ENCODE measurements around the gene NKX6-2.

The NKX6-2 gene

GRCh38 chr10:132811891-132812481 lies 26.0 kb upstream of the NKX6-2 start:
- Histone ChIP-seq H3K9ac (ENCODE audit: low read depth, low read length) (no peak overlapping the region), H3K27me3 (ENCODE audit: control insufficient read depth, insufficient read depth, low read length) (peaks cover 12% of the 10 kb centered on the region), H3K4me3 (ENCODE audit: low read length) (no peak overlapping the region), H3K36me3 (ENCODE audit: insufficient read depth, low read length) (no peaks in the 10 kb centered on the region), H3K4me1 (ENCODE audit: control insufficient read depth, insufficient read depth, low read length) (no peaks in the 10 kb centered on the region), H3K4me2 (ENCODE audit: low read length) (no peak overlapping the region), H3K9me3 (replicated peaks; ENCODE audit: low read length) (no peaks in the 10 kb centered on the region)

DNA sequence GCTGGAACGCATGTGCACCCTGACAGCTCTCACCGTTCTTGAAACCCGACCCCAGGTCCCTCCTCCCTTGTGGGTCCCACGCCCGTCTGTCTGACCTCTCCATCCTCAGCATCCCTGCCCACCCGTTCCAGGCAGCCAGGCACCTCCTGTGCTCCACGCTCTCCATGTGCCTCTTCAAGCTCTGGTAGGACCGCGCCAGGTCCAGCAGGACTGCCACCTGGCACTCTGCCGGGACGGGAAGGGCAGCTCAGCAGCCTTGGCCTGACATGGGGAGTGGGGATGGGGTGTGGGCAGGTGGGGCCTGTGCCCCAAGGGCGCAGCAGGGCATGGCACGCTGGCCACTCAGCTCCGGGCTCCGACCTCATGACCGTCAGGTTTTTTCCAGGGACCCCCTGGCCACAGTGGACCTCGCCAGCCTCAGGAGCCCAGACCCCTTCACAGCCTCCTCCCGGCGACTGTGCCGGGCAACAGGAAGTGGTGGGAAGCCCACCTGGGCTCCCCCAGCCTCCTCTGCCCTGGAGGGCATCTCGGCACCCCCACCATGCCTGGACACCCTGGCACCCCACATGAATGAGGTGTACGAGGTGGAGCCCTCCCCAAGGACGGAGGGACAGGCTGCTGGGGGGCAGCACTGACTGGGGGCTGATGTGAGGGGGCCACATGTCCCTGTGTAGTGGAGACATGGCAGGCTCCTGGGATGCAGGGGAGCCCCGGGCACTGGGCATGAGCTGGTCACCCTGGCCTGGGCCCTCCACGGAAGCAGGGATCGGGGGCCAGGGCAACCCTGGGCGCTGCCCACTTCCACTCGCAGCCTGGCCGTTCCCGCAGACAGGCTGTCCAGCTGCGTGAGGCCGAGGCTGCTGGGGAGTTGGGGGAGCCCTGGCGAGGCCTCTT lies 25.1 kb upstream of the NKX6-2 start:
- Histone ChIP-seq H3K4me3 (ENCODE audit: low read length) (no peak overlapping the region), H3K36me3 (ENCODE audit: insufficient read depth, low read length) (no peaks in the 10 kb centered on the region), H3K9me3 (replicated peaks; ENCODE audit: low read length) (no peaks in the 10 kb centered on the region), H3K9ac (ENCODE audit: low read depth, low read length) (no peak overlapping the region), H3K4me1 (ENCODE audit: control insufficient read depth, insufficient read depth, low read length) (no peaks in the 10 kb centered on the region), H3K27me3 (ENCODE audit: control insufficient read depth, insufficient read depth, low read length) (peaks cover 11% of the 10 kb centered on the region), H3K4me2 (ENCODE audit: low read length) (no peak overlapping the region)

- Histone ChIP-seq H3K9ac (ENCODE audit: low read depth, low read length) (no peak overlapping the region), H3K9me3 (replicated peaks; ENCODE audit: low read length) (no peaks in the 10 kb centered on the region), H3K4me3 (ENCODE audit: low read length) (no peak overlapping the region), H3K4me2 (ENCODE audit: low read length) (no peak overlapping the region), H3K4me1 (ENCODE audit: control insufficient read depth, insufficient read depth, low read length) (no peaks in the 10 kb centered on the region), H3K36me3 (ENCODE audit: insufficient read depth, low read length) (no peaks in the 10 kb centered on the region), H3K27me3 (ENCODE audit: control insufficient read depth, insufficient read depth, low read length) (peaks cover 10% of the 10 kb centered on the region)
Measured at GRCh38 chr10:132810141-132810806, 24.3 kb upstream of the NKX6-2 start.

DNA sequence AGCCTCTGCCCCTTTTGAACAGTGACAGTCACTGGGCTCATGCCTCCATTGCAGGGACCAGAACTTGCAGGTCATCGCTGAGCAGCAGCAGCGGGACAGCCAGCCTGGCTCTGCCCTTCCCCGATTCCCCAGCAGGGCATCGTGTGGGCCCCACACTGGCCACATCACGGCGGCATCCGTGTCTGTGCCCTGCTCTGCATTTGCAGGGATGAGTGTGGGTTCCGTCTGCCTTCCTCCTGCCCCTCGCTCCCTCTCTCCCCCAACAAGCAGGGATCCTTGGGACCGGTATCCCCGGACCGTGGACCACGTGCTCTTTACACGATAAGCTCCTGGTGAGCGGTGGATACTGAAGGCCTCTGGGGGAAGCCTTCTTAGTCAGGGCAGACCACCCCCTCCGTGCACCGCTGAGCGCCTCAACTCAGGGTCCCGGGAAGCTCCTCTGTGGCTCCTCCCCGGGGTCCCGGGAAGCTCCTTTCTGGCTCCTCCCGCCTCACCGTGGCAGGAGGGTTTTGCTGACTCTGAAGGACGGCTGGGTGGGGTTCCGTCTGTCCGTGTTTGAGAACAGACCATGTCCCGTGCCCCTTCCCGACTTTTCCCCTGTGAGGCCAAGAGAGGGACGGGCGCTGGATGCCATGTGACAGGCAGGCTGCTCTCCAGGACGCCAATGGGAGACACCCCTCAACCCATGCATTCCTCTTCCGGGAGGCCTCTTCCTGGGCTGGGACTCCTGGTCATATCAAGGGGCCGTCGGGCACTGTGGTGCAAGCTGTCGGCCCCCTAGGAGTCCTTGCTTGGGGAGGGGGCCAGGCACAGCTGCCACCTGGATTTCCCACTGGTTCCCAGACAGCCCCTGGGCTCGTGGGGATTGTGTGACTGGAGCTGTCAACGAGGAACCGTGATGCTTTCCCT lies 23.5 kb upstream of the NKX6-2 start:
- Histone ChIP-seq H3K36me3 (ENCODE audit: insufficient read depth, low read length) (no peaks in the 10 kb centered on the region), H3K4me3 (ENCODE audit: low read length) (no peak overlapping the region), H3K4me2 (ENCODE audit: low read length) (no peak overlapping the region), H3K27me3 (ENCODE audit: control insufficient read depth, insufficient read depth, low read length) (peaks cover 3% of the 10 kb centered on the region), H3K4me1 (ENCODE audit: control insufficient read depth, insufficient read depth, low read length) (no peaks in the 10 kb centered on the region), H3K9me3 (replicated peaks; ENCODE audit: low read length) (no peaks in the 10 kb centered on the region), H3K9ac (ENCODE audit: low read depth, low read length) (no peak overlapping the region)

GRCh38 chr10:132808383-132809231 lies 22.7 kb upstream of the NKX6-2 start:
- Histone ChIP-seq H3K9me3 (replicated peaks; ENCODE audit: low read length) (no peaks in the 10 kb centered on the region), H3K27me3 (ENCODE audit: control insufficient read depth, insufficient read depth, low read length) (peaks cover 3% of the 10 kb centered on the region), H3K4me1 (ENCODE audit: control insufficient read depth, insufficient read depth, low read length) (no peaks in the 10 kb centered on the region), H3K9ac (ENCODE audit: low read depth, low read length) (no peak overlapping the region), H3K4me3 (ENCODE audit: low read length) (no peak overlapping the region), H3K36me3 (ENCODE audit: insufficient read depth, low read length) (no peaks in the 10 kb centered on the region), H3K4me2 (ENCODE audit: low read length) (no peak overlapping the region)

DNA sequence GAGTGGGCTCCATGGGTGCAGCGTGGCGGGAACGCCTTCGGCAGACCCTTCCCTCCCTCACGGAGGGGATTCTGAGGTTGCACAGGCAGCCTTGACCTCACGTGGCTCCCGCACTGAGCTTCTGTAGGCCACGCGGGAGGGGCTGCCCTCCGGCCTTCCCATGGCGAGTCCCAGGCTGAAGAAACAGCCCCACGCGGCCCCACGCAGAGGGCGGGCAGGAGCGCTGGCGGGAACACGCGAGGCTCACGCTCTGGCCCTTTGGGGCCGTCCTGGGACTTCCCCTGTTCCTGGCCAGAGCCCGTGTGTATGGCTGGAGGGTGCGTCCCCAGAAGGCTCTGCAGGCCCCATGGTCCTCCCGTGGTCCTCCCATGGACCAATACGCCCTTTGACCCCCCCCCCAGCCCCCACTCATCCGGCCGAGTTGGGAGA lies 21.7 kb upstream of the NKX6-2 start:
- Histone ChIP-seq H3K4me3 (ENCODE audit: low read length) (no peak overlapping the region), H3K36me3 (ENCODE audit: insufficient read depth, low read length) (no peaks in the 10 kb centered on the region), H3K4me2 (ENCODE audit: low read length) (no peak overlapping the region), H3K9ac (ENCODE audit: low read depth, low read length) (no peak overlapping the region), H3K9me3 (replicated peaks; ENCODE audit: low read length) (no peaks in the 10 kb centered on the region), H3K4me1 (ENCODE audit: control insufficient read depth, insufficient read depth, low read length) (no peaks in the 10 kb centered on the region), H3K27me3 (ENCODE audit: control insufficient read depth, insufficient read depth, low read length) (peaks cover 3% of the 10 kb centered on the region)

DNA sequence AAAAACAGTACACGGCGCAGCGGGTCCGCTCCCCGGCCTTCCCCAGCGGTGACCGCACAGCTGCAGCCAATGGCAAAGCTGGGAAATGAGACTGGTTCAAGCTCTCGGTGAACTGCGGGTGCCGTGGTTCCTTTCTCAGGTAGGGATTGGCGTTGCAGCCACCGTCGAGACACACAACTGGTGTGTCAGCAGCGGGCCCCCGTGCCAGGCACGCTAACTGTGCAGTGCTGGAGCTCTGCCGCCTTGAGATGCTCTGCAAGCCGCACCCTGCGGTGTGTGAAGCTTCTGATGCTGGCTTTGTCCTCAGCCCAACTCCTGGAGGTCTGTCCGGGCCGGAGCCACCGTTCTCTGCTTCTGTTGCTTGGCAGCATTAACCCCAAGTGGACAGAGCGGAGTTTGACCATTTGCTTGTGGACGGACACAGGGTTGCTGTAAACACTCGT lies 20.6 kb upstream of the NKX6-2 start:
- Histone ChIP-seq H3K27me3 (ENCODE audit: control insufficient read depth, insufficient read depth, low read length) (peaks cover 3% of the 10 kb centered on the region), H3K4me1 (ENCODE audit: control insufficient read depth, insufficient read depth, low read length) (no peaks in the 10 kb centered on the region), H3K36me3 (ENCODE audit: insufficient read depth, low read length) (no peaks in the 10 kb centered on the region), H3K4me3 (ENCODE audit: low read length) (no peak overlapping the region), H3K9ac (ENCODE audit: low read depth, low read length) (no peak overlapping the region), H3K9me3 (replicated peaks; ENCODE audit: low read length) (no peaks in the 10 kb centered on the region), H3K4me2 (ENCODE audit: low read length) (no peak overlapping the region)

DNA sequence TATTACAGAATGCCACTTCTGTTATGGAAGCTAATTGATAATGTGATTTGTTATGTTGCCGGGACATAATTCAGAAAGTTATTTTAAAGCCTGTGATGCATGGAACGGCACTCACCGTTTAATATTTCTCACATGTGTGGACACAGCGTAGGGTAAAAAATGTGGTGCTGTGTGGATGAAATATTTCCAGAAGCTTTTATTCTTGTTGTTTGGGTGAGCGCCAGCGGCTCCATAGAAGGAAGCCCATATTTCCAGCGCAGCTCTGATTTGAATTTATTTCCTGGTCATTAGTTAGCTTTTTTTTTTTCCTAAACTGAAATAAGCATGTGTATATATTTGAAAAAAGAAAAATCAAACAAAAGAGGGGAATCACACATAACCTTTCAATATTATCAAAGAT lies 20.2 kb upstream of the NKX6-2 start:
- no peak overlapping the region for H3K9ac ChIP-seq (ENCODE audit: low read depth, low read length)
- H3K4me2 ChIP-seq (ENCODE audit: low read length), result no peak overlapping the region
- no peak overlapping the region for H3K4me3 ChIP-seq (ENCODE audit: low read length)
- no peaks in the 10 kb centered on the region for H3K36me3 ChIP-seq (ENCODE audit: insufficient read depth, low read length)
- H3K9me3 ChIP-seq (replicated peaks; ENCODE audit: low read length), result no peaks in the 10 kb centered on the region
- H3K4me1 ChIP-seq (ENCODE audit: control insufficient read depth, insufficient read depth, low read length), result no peaks in the 10 kb centered on the region
- H3K27me3 ChIP-seq (ENCODE audit: control insufficient read depth, insufficient read depth, low read length), result peaks cover 3% of the 10 kb centered on the region

- Histone ChIP-seq H3K4me2 (ENCODE audit: low read length) (no peak overlapping the region), H3K4me1 (ENCODE audit: control insufficient read depth, insufficient read depth, low read length) (no peaks in the 10 kb centered on the region), H3K9me3 (replicated peaks; ENCODE audit: low read length) (no peaks in the 10 kb centered on the region), H3K9ac (ENCODE audit: low read depth, low read length) (no peak overlapping the region), H3K4me3 (ENCODE audit: low read length) (no peak overlapping the region), H3K36me3 (ENCODE audit: insufficient read depth, low read length) (no peaks in the 10 kb centered on the region), H3K27me3 (ENCODE audit: control insufficient read depth, insufficient read depth, low read length) (peaks cover 3% of the 10 kb centered on the region)
Measured at GRCh38 chr10:132805599-132805998, 19.7 kb upstream of the NKX6-2 start.

- Histone ChIP-seq H3K9me3 (replicated peaks; ENCODE audit: low read length) (no peaks in the 10 kb centered on the region), H3K36me3 (ENCODE audit: insufficient read depth, low read length) (no peaks in the 10 kb centered on the region), H3K9ac (ENCODE audit: low read depth, low read length) (no peak overlapping the region), H3K4me3 (ENCODE audit: low read length) (no peak overlapping the region), H3K4me1 (ENCODE audit: control insufficient read depth, insufficient read depth, low read length) (no peaks in the 10 kb centered on the region), H3K27me3 (ENCODE audit: control insufficient read depth, insufficient read depth, low read length) (peaks cover 3% of the 10 kb centered on the region), H3K4me2 (ENCODE audit: low read length) (no peak overlapping the region)
Measured at GRCh38 chr10:132804785-132805426, 19.0 kb upstream of the NKX6-2 start.

All from skeletal muscle satellite cell (primary cell).